ENCODE measurements around the gene RBM17. TPM values are rescaled to one million over a fixed set of nuclear protein-coding genes. Genes with fewer than 3 reads are reported as not detected.
"Not testable (repeated sequence)": the region's sequence is repeated elsewhere in the genome, so short reads cannot be mapped to it uniquely, and the experiment has no call there.

The RBM17 gene
- total RNA-seq, 1 experiment from 2014 or later: 133 TPM

- Mint-ChIP-seq H3K4me1 (ENCODE audit: low read depth, unreplicated experiment) (no peaks in the 10 kb centered on the region), H3K4me3 (ENCODE audit: low read depth, unreplicated experiment) (no peak overlapping the region), H3K27ac (ENCODE audit: unreplicated experiment) (no peak overlapping the region), H3K27me3 (ENCODE audit: unreplicated experiment) (no peaks in the 10 kb centered on the region), H3K9me3 (ENCODE audit: low read depth, unreplicated experiment) (no peaks in the 10 kb centered on the region), H3K36me3 (ENCODE audit: insufficient read depth, unreplicated experiment) (peaks cover 51% of the 10 kb centered on the region)
- BruUV-seq (replicated peaks): no TSS peak
- no peak for DNase-seq
- TF ChIP-seq CTCF (IDR thresholded peaks at IDR 0.05; ENCODE audit: unreplicated experiment): no peak
- CTCF ChIA-PET: no interaction called here
- intact Hi-C loops (cut with micrococcal nuclease; ENCODE audit: unreplicated experiment): no loop called here
Observed at GRCh38 chr10:6101181-6101580, 12.3 kb downstream of the RBM17 start.

GRCh38 chr10:6102128-6102527 lies 13.3 kb downstream of the RBM17 start:
- Mint-ChIP-seq H3K4me1 (ENCODE audit: low read depth, unreplicated experiment) (no peaks in the 10 kb centered on the region), H3K27me3 (ENCODE audit: unreplicated experiment) (no peaks in the 10 kb centered on the region), H3K4me3 (ENCODE audit: low read depth, unreplicated experiment) (no peak overlapping the region), H3K27ac (ENCODE audit: unreplicated experiment) (no peak overlapping the region), H3K36me3 (ENCODE audit: insufficient read depth, unreplicated experiment) (peaks cover 49% of the 10 kb centered on the region), H3K9me3 (ENCODE audit: low read depth, unreplicated experiment) (no peaks in the 10 kb centered on the region)
- DNase-seq: no peak
- intact Hi-C loops (cut with micrococcal nuclease; ENCODE audit: unreplicated experiment): no loop called here
- no TSS peak for BruUV-seq (replicated peaks)
- CTCF ChIA-PET: no interaction called here
- no peak for TF ChIP-seq CTCF (IDR thresholded peaks at IDR 0.05; ENCODE audit: unreplicated experiment)

GRCh38 chr10:6103591-6103990 lies 14.8 kb downstream of the RBM17 start:
- Mint-ChIP-seq H3K4me1 (ENCODE audit: low read depth, unreplicated experiment) (peaks cover 7% of the 10 kb centered on the region), H3K4me3 (ENCODE audit: low read depth, unreplicated experiment) (no peak overlapping the region), H3K27me3 (ENCODE audit: unreplicated experiment) (no peaks in the 10 kb centered on the region), H3K36me3 (ENCODE audit: insufficient read depth, unreplicated experiment) (peaks cover 39% of the 10 kb centered on the region), H3K9me3 (ENCODE audit: low read depth, unreplicated experiment) (no peaks in the 10 kb centered on the region), H3K27ac (ENCODE audit: unreplicated experiment) (no peak overlapping the region)
- TF ChIP-seq CTCF (IDR thresholded peaks at IDR 0.05; ENCODE audit: unreplicated experiment): no peak
- DNase-seq: no peak
- BruUV-seq (replicated peaks): no TSS peak
- intact Hi-C loops (cut with micrococcal nuclease; ENCODE audit: unreplicated experiment): no loop called here
- CTCF ChIA-PET: no interaction called here

- not testable (repeated sequence) for H3K9me3 Mint-ChIP-seq (ENCODE audit: low read depth, unreplicated experiment); H3K4me3 Mint-ChIP-seq (ENCODE audit: low read depth, unreplicated experiment); H3K27me3 Mint-ChIP-seq (ENCODE audit: unreplicated experiment); BruUV-seq (replicated peaks); H3K27ac Mint-ChIP-seq (ENCODE audit: unreplicated experiment); DNase-seq
- peaks cover 14% of the 10 kb centered on the region for H3K4me1 Mint-ChIP-seq (ENCODE audit: low read depth, unreplicated experiment)
- peaks cover 52% of the 10 kb centered on the region for H3K36me3 Mint-ChIP-seq (ENCODE audit: insufficient read depth, unreplicated experiment)
- CTCF ChIA-PET: interaction anchor here (0.7 kb wide), 1 partner anchor 30 kb away, joined by 6 read pairs; no protein-coding TSS in a partner anchor
- intact Hi-C loops (cut with micrococcal nuclease; ENCODE audit: unreplicated experiment): loop anchor here (5.0 kb wide), 1 partner anchor 95 kb away; the partner anchor contains the start of gene PFKFB3
Observed at GRCh38 chr10:6107616-6108015, 18.8 kb downstream of the RBM17 start.

GRCh38 chr10:6108072-6108471 lies 19.2 kb downstream of the RBM17 start:
- Mint-ChIP-seq H3K4me1 (ENCODE audit: low read depth, unreplicated experiment) (peaks cover 14% of the 10 kb centered on the region), H3K9me3 (ENCODE audit: low read depth, unreplicated experiment) (no peaks in the 10 kb centered on the region), H3K27ac (ENCODE audit: unreplicated experiment) (no peak overlapping the region), H3K27me3 (ENCODE audit: unreplicated experiment) (no peaks in the 10 kb centered on the region), H3K4me3 (ENCODE audit: low read depth, unreplicated experiment) (no peak overlapping the region), H3K36me3 (ENCODE audit: insufficient read depth, unreplicated experiment) (peaks cover 53% of the 10 kb centered on the region)
- CTCF ChIA-PET: interaction anchor here (0.6 to 1.0 kb wide), 3 partner anchors 34 to 294 kb away, joined by 3 to 5 read pairs (median 3); partner anchors contain the start of gene PFKFB3
- intact Hi-C loops (cut with micrococcal nuclease; ENCODE audit: unreplicated experiment): loop anchor here (5.0 kb wide), 1 partner anchor 94 kb away; the partner anchor contains the start of gene PFKFB3
- no peak for DNase-seq
- TF ChIP-seq CTCF (IDR thresholded peaks at IDR 0.05; ENCODE audit: unreplicated experiment): no peak
- BruUV-seq (replicated peaks): no TSS peak
